Activated CD4-positive, alpha-beta T cell treated with anti-CD3 and anti-CD28 coated beads, Interleukin-2, amount 50 U/mL, for 16 hours (primary cell): ENCODE measurements around the gene ANKDD1A.
A peak's percentile ranks its signal among the peaks of the same experiment; 100 is the strongest.

Source experiments
- DNase-seq: peaks from one replicate; pipeline ENCODE4 v3.0.0-alpha.2; 2020

Gene ANKDD1A

GRCh38 chr15:64911311-64912186, at the start of gene ANKDD1A:
Gene ANKDD1A (plus strand): TSS chr15:64911902. CDS start chr15:64911931, 29 bp downstream.
- peak; percentile 41 for DNase-seq

DNA sequence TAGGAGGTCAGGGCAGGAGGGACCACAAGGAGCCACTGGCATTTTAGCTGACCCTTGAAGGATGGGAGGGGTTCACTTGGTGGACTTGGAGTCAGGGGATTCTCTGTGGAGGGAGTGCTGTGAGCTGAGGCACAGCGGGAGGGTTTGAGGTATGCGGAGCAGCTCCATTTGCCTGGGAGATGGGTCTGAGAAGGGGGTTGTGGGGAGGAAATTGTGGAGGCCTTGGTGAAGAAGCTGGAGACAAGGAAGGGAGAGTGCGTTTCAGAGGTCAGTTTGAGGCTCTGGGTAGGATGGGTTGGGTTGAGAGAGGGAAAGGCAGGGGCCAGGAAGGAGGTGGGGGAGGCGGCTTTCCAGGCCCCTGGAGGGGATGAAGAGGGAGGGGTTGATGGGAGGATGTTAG, 49.7 kb upstream of the ANKDD1A start:
- DNase-seq = no peak

GRCh38 chr15:64862408-64862807, 49.3 kb upstream of the ANKDD1A start:
- DNase-seq = no peak

DNA sequence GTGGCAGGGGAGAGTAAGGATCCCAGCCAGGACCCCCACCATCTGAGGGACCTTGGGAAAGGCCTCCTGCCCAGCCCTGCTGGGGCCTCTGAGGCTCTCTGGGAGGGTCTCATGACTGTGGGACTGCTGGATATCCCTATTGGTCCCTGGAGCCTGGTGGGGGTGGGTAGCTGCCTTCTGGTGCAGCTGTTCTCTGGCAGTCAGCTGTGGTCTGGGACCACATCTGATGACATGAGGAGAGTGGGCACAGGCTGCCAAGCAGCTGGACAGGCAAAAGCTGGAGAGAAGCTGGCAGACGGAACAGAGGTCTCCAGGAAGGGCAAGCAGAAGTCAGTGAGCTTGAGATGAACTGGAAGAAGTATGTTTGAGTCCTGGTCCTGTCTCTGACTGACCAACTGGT, 47.6 kb upstream of the ANKDD1A start:
- DNase-seq = no peak

- no peak for DNase-seq
Observed at GRCh38 chr15:64865126-64865997, 46.3 kb upstream of the ANKDD1A start.

DNA sequence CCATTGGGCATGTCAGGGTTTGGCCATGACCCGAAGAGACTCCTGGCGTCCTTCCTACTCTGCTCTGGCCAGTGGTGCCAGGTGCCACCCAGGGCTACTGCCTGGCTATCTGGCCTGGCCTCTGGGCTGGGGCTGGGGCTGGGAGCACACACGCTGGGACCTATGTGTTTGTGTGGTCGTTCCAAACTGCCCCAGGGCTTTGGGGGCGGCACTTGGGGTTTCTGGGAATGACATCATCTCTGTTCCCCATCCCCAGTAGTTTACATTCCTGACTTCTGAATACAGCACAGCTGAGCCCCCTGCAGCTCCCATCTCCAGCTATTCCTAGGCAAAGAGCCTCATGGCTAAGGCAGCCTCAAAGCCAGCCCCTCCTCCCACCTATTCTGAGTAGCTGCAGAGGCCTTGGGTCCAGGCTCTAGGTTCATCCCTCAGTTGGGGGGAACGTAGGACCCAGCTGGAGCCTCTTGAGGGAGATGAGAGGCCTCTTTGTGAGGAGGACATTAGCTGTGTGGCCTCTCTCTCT, 45.6 kb upstream of the ANKDD1A start:
- DNase-seq = no peak

DNA sequence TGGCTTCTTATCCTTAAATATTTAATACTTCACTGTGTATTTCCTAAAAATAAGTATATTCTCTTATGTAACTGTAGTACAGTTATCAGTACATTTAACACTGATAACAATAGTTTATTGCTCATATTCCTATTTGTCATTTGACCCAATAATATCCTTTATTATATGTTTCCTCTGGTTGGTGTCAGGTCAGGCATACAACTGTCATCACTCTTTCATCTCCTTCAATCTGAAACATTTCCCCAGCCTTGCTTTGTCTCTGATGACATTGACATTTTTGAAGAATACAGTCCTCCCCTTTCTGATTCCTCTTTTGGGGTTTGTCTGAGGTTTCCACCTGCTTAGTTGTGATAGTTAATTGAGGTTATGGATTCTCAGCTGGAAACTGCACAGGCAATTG, 42.2 kb upstream of the ANKDD1A start:
- no peak for DNase-seq

DNA sequence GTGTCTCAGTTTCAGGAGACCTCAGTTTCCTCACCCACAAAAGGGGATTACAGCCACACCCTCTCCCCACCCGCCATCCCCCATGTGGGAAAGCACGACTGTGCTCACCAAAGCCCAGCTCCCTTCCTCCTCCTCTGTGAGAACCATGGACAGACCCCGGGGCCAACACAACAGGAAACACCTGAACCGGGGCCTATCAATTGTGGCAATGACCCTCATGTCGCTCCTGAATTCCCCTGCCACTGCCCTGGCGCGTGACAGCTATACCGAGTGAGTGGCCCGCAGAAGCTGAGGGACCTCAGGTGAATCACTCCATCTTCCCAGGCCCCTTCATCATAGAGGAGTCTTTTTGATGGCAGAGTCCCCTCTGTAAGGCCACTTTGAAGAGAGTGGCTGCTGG, 41.3 kb upstream of the ANKDD1A start:
- no peak for DNase-seq

GRCh38 chr15:64875641-64876223, 36.0 kb upstream of the ANKDD1A start:
- DNase-seq = no peak

GRCh38 chr15:64877435-64877834, 34.3 kb upstream of the ANKDD1A start:
- DNase-seq = no peak

GRCh38 chr15:64878705-64879104, 33.0 kb upstream of the ANKDD1A start:
- DNase-seq = no peak

GRCh38 chr15:64883100-64883581, 28.6 kb upstream of the ANKDD1A start:
- peak; percentile 84 for DNase-seq

DNA sequence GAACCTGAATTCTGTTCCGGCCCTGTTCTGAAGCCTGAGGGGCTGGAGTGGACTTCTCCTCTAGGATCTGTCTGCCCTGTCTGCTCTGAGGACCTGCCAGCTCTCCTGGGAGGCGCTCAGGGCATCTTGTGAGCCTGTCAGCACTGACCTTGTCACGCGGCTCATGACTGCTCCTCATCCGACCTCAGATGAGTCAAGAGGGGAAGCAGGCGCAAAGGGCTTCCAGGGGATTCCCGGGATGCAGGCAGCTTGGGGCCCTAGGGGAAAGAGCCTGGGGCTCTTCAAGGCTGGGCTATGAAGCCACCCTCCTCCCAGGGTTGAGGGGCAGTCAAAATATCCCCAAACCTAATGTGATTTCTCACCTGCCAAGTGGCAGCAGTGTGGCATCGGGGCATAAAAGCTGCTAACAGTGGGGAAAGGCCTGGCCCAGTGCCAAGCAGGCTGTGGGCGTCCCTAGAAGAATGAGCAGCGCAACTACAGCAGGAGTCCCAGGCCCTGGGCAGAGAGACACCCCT, 27.6 kb upstream of the ANKDD1A start:
- DNase-seq = peak; percentile 77

DNA sequence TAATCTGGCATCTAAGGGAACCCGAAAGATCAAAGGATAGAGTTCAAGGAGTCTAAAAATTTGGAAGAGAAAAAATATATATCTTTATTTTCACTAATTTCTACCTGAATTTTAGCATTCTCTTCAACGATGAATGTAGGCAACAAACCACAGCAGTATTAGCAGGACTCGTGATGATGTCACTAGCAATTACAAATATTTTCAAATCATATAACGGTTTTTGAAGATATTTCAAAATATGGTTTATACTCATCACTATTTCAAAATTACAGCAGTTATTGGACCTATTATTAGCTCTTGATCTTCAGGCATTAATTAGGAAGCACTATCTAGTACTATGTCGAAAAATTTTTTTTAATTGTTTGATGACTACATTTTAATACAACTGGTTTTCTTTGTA, 27.0 kb upstream of the ANKDD1A start:
- no peak for DNase-seq

DNA sequence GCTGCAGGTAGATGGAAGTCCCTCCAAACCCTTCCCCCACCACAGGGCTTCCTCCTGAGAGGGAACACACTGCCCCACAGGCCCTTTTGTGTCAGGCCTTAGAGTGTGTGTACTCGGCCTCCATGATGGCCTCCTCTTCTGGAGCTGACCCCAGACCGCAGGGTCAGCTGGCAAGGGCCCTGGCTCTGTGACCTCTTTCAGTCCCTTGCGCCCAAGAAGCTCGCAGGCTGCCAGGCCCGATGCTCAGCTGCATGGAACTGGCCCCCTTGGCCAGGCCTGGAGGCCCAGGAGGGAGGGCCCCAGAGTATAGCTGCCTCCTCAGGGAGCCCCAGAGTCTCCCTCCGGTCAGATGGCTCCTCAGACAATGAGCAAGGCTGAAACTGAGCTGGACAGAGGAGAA, 23.4 kb upstream of the ANKDD1A start:
- DNase-seq = no peak

- DNase-seq = peak; percentile 25
Observed at GRCh38 chr15:64891561-64891960, 20.1 kb upstream of the ANKDD1A start.

- peak; percentile 50 for DNase-seq
Observed at GRCh38 chr15:64892847-64893403, 18.8 kb upstream of the ANKDD1A start.

- DNase-seq = peak; percentile 100
Observed at GRCh38 chr15:64893481-64894394, 18.0 kb upstream of the ANKDD1A start.

DNA sequence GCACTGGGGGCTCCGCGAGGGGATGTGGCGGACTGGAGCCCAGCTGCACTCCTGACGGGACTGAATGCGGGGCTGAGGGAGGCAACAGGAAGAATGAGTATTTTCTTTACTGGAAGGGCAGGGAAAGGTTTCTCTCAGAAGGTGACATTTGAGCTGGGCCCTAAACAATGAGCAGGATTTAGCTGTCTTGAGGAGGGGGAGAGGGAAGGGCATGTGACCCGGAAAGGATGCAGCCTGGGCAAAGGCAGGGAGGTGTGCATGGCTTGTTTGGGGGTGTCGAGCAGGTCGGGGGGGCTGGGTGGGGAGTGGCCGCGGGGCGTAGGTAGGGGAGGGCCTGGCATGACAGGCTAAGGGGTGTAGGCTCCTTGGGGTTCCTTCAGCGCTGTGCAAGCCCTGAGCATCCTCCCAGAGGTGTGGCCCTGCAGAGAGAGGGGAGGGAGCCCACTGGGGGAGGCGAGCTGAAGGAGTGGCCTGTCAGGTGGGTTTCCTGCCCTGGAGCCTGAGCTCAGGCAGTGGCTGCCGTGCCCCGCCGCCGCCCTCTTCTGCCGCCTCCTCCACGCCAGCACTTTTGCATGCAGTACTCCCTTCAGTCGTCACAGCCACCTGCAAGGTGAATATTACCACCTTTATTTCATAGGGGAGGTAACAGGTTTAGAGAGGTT, 17.2 kb upstream of the ANKDD1A start:
- DNase-seq = peak; percentile 91

DNA sequence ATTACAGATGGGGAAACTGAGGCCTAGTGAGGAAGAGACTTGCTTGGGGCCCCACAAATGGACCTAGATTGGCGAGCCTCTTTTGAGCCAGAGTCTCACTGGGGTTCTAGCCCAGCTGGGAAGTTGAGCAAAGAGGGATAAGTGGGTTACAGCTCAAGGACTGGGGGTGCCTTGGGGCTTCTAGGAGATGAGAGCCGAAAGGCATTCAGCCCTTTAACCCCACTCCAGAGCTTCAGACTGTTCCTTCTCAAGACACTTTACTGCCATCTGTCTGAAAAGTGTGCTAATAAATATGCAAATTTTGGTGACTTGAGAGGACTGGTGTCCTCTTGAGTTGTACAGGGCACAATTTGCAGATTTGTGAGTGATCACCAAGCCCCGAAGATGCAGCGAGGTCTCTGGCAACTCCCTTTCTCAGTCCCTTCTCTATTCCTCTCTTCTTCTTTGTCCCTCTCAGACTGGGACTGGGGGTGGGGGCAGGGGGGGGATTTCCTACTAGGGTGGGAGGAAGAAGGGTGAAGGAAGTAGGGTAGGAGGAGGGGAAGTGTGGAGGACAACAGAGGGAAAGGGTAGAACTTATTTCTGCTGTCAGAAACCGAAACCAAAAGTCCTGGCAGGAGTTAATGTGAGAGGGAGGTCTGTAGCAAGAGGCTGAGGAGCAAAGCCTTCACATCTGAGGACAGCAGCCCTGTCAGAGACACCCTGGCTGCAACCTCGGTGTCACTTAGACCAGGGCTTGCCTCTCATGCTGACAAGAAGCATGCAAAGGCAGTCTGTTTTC, 16.2 kb upstream of the ANKDD1A start:
- DNase-seq = peak; percentile 76
